ENCODE data around the gene LAMTOR2.
"Not testable (repeated sequence)": the region's sequence is repeated elsewhere in the genome, so short reads cannot be mapped to it uniquely, and the experiment has no call there.

The LAMTOR2 gene

DNA sequence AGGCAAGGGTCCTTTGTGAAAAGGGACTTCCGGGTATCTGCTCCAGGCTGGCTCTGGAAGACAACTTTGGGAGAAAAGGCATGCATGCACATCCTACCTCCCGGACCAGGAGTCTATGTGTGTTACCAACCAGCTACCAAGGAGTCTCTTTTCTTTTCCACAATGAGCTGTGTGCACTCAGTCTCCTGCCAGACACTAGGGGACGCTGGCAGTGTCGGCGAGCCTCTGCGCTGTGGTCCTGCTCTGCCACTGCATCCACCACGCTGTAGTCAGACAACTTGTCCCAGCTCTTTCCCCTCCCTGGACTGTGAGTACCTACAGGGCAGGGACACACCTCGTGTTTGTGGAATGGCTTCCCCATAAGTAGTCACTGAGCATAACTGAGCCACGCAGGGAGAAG, 28.7 kb upstream of the LAMTOR2 start:
- peak; percentile 90 for DNase-seq
- TF ChIP-seq, protein P1, sequence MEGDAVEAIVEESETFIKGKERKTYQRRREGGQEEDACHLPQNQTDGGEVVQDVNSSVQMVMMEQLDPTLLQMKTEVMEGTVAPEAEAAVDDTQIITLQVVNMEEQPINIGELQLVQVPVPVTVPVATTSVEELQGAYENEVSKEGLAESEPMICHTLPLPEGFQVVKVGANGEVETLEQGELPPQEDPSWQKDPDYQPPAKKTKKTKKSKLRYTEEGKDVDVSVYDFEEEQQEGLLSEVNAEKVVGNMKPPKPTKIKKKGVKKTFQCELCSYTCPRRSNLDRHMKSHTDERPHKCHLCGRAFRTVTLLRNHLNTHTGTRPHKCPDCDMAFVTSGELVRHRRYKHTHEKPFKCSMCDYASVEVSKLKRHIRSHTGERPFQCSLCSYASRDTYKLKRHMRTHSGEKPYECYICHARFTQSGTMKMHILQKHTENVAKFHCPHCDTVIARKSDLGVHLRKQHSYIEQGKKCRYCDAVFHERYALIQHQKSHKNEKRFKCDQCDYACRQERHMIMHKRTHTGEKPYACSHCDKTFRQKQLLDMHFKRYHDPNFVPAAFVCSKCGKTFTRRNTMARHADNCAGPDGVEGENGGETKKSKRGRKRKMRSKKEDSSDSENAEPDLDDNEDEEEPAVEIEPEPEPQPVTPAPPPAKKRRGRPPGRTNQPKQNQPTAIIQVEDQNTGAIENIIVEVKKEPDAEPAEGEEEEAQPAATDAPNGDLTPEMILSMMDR (IDR thresholded peaks at IDR 0.05; ENCODE audit: low read depth, low read length) = peak; percentile 100
- no peaks in the 10 kb centered on the region for H3K9me3 ChIP-seq (ENCODE audit: severe bottlenecking)
- H3K27me3 ChIP-seq (ENCODE audit: insufficient read depth, low read depth, severe bottlenecking) = no peaks in the 10 kb centered on the region
- no peak overlapping the region for H3K4me3 ChIP-seq (ENCODE audit: low read depth, low read length)
- H3K36me3 ChIP-seq = no peaks in the 10 kb centered on the region
- no peak overlapping the region for H3K27ac ChIP-seq

- H3K36me3 ChIP-seq = no peaks in the 10 kb centered on the region
- TF ChIP-seq, protein P1 (IDR thresholded peaks at IDR 0.05; ENCODE audit: low read depth, low read length) = no peak
- H3K27me3 ChIP-seq (ENCODE audit: insufficient read depth, low read depth, severe bottlenecking) = no peaks in the 10 kb centered on the region
- no peak for DNase-seq
- H3K27ac ChIP-seq = no peak overlapping the region
- H3K9me3 ChIP-seq (ENCODE audit: severe bottlenecking) = no peaks in the 10 kb centered on the region
- H3K4me3 ChIP-seq (ENCODE audit: low read depth, low read length) = no peak overlapping the region
Observed at GRCh38 chr1:156026588-156026987, 28.0 kb upstream of the LAMTOR2 start.

DNA sequence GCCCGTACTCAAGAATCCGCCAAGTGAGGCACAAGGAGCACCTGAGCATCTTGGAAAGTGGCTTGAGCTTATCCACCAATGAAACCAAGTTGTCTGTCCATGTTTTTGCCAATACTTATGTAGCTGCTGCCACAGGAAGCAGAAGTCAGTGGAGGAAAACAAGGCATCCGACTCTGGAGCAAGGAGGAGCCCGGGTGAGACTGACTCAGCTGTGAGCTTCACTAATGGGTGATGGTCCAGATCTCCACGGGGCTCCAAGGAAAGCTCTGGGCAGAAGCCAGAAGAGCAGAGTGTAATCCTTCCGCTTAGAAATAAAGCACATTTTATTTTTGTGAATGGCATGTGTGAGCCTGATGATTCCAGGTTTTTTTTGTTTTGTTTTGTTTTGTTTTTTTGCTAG, 21.6 kb upstream of the LAMTOR2 start:
- Histone ChIP-seq H3K27me3 (ENCODE audit: insufficient read depth, low read depth, severe bottlenecking) (no peaks in the 10 kb centered on the region), H3K36me3 (peaks cover 21% of the 10 kb centered on the region), H3K27ac (no peak overlapping the region), H3K4me3 (ENCODE audit: low read depth, low read length) (no peak overlapping the region), H3K9me3 (ENCODE audit: severe bottlenecking) (no peaks in the 10 kb centered on the region)
- TF ChIP-seq, protein P1 (IDR thresholded peaks at IDR 0.05; ENCODE audit: low read depth, low read length) = no peak
- DNase-seq = no peak

- not testable (repeated sequence) for H3K27ac ChIP-seq; H3K27me3 ChIP-seq (ENCODE audit: insufficient read depth, low read depth, severe bottlenecking); DNase-seq; H3K9me3 ChIP-seq (ENCODE audit: severe bottlenecking); H3K4me3 ChIP-seq (ENCODE audit: low read depth, low read length)
- H3K36me3 ChIP-seq = peaks cover 40% of the 10 kb centered on the region
Observed at GRCh38 chr1:156034991-156035390, 19.6 kb upstream of the LAMTOR2 start.

- Histone ChIP-seq H3K4me3 (ENCODE audit: low read depth, low read length) (no peak overlapping the region), H3K36me3 (peaks cover 91% of the 10 kb centered on the region), H3K9me3 (ENCODE audit: severe bottlenecking) (no peaks in the 10 kb centered on the region), H3K27me3 (ENCODE audit: insufficient read depth, low read depth, severe bottlenecking) (no peaks in the 10 kb centered on the region), H3K27ac (no peak overlapping the region)
- no peak for DNase-seq
- TF ChIP-seq, protein P1 (IDR thresholded peaks at IDR 0.05; ENCODE audit: low read depth, low read length) = no peak
Observed at GRCh38 chr1:156042828-156043227, 11.8 kb upstream of the LAMTOR2 start.

DNA sequence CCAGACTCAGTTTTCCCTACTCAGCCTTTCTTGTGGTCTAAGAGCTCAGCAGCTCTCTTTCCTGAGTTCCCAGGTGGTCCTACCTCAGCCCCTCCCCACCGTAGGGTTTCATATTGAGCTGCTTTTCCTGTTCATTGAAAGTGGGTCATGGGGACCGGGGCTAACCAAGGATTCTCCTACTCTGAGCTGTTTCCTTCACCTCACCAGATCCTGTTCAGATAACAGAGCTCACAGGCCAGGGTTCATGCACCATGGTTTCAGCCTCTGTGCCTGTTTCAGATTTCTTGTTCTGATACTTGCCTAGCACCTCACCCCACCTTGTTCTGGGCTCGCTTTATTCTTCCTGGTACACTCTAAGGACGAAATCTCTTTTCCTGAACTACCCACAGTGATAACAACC, 9.5 kb upstream of the LAMTOR2 start:
- Histone ChIP-seq H3K27me3 (ENCODE audit: insufficient read depth, low read depth, severe bottlenecking) (no peaks in the 10 kb centered on the region), H3K27ac (no peak overlapping the region), H3K9me3 (ENCODE audit: severe bottlenecking) (no peaks in the 10 kb centered on the region), H3K4me3 (ENCODE audit: low read depth, low read length) (no peak overlapping the region), H3K36me3 (peaks cover 91% of the 10 kb centered on the region)
- no peak for DNase-seq
- TF ChIP-seq, protein P1 (IDR thresholded peaks at IDR 0.05; ENCODE audit: low read depth, low read length) = no peak
